HEK293 (cell line): ENCODE results near the gene CRB2.

Source experiments
- CTCF ChIA-PET: fragments of 350-600 bp; formaldehyde crosslinking; extraction: SDS; loops from one replicate; lab custom pipeline; 2021; ENCODE audit warnings: antibody characterized with exemption; lab: Yijun Ruan, JAX
- POLR2A ChIA-PET: fragments of 300-600 bp; formaldehyde crosslinking; extraction: SDS; loops from one replicate; lab custom pipeline; 2020; ENCODE audit warnings: antibody characterized with exemption, inconsistent platforms; lab: Yijun Ruan, JAX
- H3K27ac ChIP-seq: fragments of 200-500 bp; sonication (Bioruptor generic); 2 replicates; pipeline ENCODE4 v1.5.1; 2014; ENCODE audit warnings: low read depth, low read length, control low read depth, inconsistent platforms; ENCODE audit errors: extremely low read depth
- H3K36me3 ChIP-seq, 2 experiments: fragments of 200-500 bp in 1 of 2; sonication (Bioruptor generic) in 1 of 2; 1 replicate in 1 of 2; 2 replicates in 1 of 2; pipeline ENCODE4 v1.5.1; 2014 to 2017; ENCODE audit warnings: inconsistent platforms in 2 of 2, low read length in 2 of 2; ENCODE audit not compliant: control insufficient read depth in 2 of 2, insufficient read depth in 1 of 2
- H3K4me1 ChIP-seq: fragments of 200-500 bp; sonication (Bioruptor generic); 2 replicates; pipeline ENCODE4 v1.5.1; 2014; ENCODE audit warnings: mild to moderate bottlenecking, low read length, inconsistent platforms; ENCODE audit not compliant: control insufficient read depth, insufficient read depth
- H3K4me3 ChIP-seq: 2 replicates; pipeline ENCODE4 v1.5.1; 2011; ENCODE audit warnings: low read depth, mild to moderate bottlenecking, control low read depth, low read length, moderate library complexity
- H3K9me3 ChIP-seq: fragments of 200-500 bp; sonication (Bioruptor generic); 2 replicates; pipeline ENCODE4 v1.5.1; 2014; ENCODE audit warnings: low read depth, low read length, inconsistent platforms; ENCODE audit not compliant: control insufficient read depth, insufficient read depth
- EGR2 ChIP-seq: fragments of 450-650 bp; formaldehyde crosslinking; IDR thresholded peaks from 2 replicates; pipeline ENCODE4 v1.5.1; 2016; ENCODE audit warnings: low read depth, missing biosample characterization, missing genetic modification characterization
- GLI2 ChIP-seq: fragments of 450-650 bp; formaldehyde crosslinking; IDR thresholded peaks from 2 replicates; pipeline ENCODE4; 2017; ENCODE audit warnings: missing biosample characterization, missing genetic modification characterization, low read depth, borderline replicate concordance
- GLIS2 ChIP-seq: fragments of 450-650 bp; formaldehyde crosslinking; IDR thresholded peaks from 2 replicates; pipeline ENCODE4 v1.5.1; 2016; ENCODE audit warnings: missing biosample characterization, missing genetic modification characterization
- SCRT1 ChIP-seq: fragments of 450-650 bp; formaldehyde crosslinking; IDR thresholded peaks from 2 replicates; pipeline ENCODE4 v1.5.1; 2016; ENCODE audit warnings: missing biosample characterization, missing genetic modification characterization, borderline replicate concordance
- YY2 ChIP-seq: fragments of 450-650 bp; formaldehyde crosslinking; IDR thresholded peaks from 2 replicates; pipeline ENCODE4 v1.5.1; 2016; ENCODE audit warnings: missing biosample characterization, missing genetic modification characterization
- ZBTB7A ChIP-seq: fragments of 450-650 bp; formaldehyde crosslinking; IDR thresholded peaks from 2 replicates; pipeline ENCODE4 v1.5.1; 2016; ENCODE audit warnings: low read depth, missing biosample characterization, missing genetic modification characterization
- ZBTB8A ChIP-seq: fragments of 450-650 bp; formaldehyde crosslinking; IDR thresholded peaks from 2 replicates; pipeline ENCODE4 v1.5.1; 2016; ENCODE audit warnings: missing biosample characterization, missing genetic modification characterization
- ZNF121 ChIP-seq: fragments of 450-650 bp; formaldehyde crosslinking; IDR thresholded peaks from 2 replicates; pipeline ENCODE4 v1.5.1; 2016; ENCODE audit warnings: missing biosample characterization, missing genetic modification characterization
- ZNF202 ChIP-seq: fragments of 450-650 bp; formaldehyde crosslinking; IDR thresholded peaks from 2 replicates; pipeline ENCODE4 v1.5.1; 2016; ENCODE audit warnings: missing biosample characterization, missing genetic modification characterization, borderline replicate concordance
- ZNF302 ChIP-seq: fragments of 450-650 bp; formaldehyde crosslinking; IDR thresholded peaks from 2 replicates; pipeline ENCODE4 v1.5.1; 2016; ENCODE audit warnings: missing biosample characterization, missing genetic modification characterization, low read depth
- ZNF366 ChIP-seq: fragments of 450-650 bp; formaldehyde crosslinking; conservative IDR thresholded peaks from 2 replicates; pipeline ENCODE4 v1.5.1; 2016; ENCODE audit warnings: missing biosample characterization, missing genetic modification characterization
- ZNF394 ChIP-seq: fragments of 450-650 bp; formaldehyde crosslinking; IDR thresholded peaks from 2 replicates; pipeline ENCODE4 v1.5.1; 2016; ENCODE audit warnings: missing biosample characterization, missing genetic modification characterization, mild to moderate bottlenecking, moderate library complexity, borderline replicate concordance
- ZNF48 ChIP-seq: fragments of 450-650 bp; formaldehyde crosslinking; IDR thresholded peaks from 2 replicates; pipeline ENCODE4 v1.5.1; 2016; ENCODE audit warnings: missing biosample characterization, missing genetic modification characterization
- ZNF544 ChIP-seq: fragments of 450-650 bp; formaldehyde crosslinking; IDR thresholded peaks from 2 replicates; pipeline ENCODE4 v1.5.0; 2017; ENCODE audit warnings: missing biosample characterization, missing genetic modification characterization
- ZNF548 ChIP-seq: fragments of 450-650 bp; formaldehyde crosslinking; IDR thresholded peaks from 2 replicates; pipeline ENCODE4 v1.5.1; 2016; ENCODE audit warnings: missing biosample characterization, missing genetic modification characterization
- ZNF555 ChIP-seq: fragments of 450-650 bp; formaldehyde crosslinking; conservative IDR thresholded peaks from 2 replicates; pipeline ENCODE4 v1.5.1; 2017; ENCODE audit warnings: missing biosample characterization, mild to moderate bottlenecking, missing genetic modification characterization, inconsistent platforms
- ZNF585B ChIP-seq: fragments of 450-650 bp; formaldehyde crosslinking; IDR thresholded peaks from 2 replicates; pipeline ENCODE4 v1.5.1; 2016; ENCODE audit warnings: missing biosample characterization, missing genetic modification characterization
- ZNF600 ChIP-seq: fragments of 450-650 bp; formaldehyde crosslinking; IDR thresholded peaks from 2 replicates; pipeline ENCODE4 v1.5.1; 2016; ENCODE audit warnings: missing biosample characterization, missing genetic modification characterization
- ZNF626 ChIP-seq: fragments of 450-650 bp; sonication (Bioruptor Pico); formaldehyde crosslinking; IDR thresholded peaks from 2 replicates; pipeline ENCODE4 v1.5.1; 2018; ENCODE audit warnings: missing biosample characterization, missing genetic modification characterization, inconsistent platforms
- ZNF768 ChIP-seq: fragments of 450-650 bp; formaldehyde crosslinking; IDR thresholded peaks from 2 replicates; pipeline ENCODE4 v1.5.1; 2018; ENCODE audit warnings: missing biosample characterization, mild to moderate bottlenecking, missing genetic modification characterization
- ZNF776 ChIP-seq: fragments of 450-650 bp; formaldehyde crosslinking; IDR thresholded peaks from 2 replicates; pipeline ENCODE4 v1.5.0; 2017; ENCODE audit warnings: missing biosample characterization, missing genetic modification characterization, borderline replicate concordance
- TF ChIP-seq, protein P1 (sequence below): fragments of 450-650 bp; formaldehyde crosslinking; IDR thresholded peaks from 2 replicates; pipeline ENCODE4 v1.5.0; 2017; ENCODE audit warnings: missing biosample characterization, missing genetic modification characterization, borderline replicate concordance
- TF ChIP-seq, protein P2 (sequence below): fragments of 450-650 bp; IDR thresholded peaks from 2 replicates; pipeline ENCODE4 v1.5.1; 2018; ENCODE audit warnings: missing biosample characterization, mild to moderate bottlenecking, missing genetic modification characterization

Gene CRB2

DNA sequence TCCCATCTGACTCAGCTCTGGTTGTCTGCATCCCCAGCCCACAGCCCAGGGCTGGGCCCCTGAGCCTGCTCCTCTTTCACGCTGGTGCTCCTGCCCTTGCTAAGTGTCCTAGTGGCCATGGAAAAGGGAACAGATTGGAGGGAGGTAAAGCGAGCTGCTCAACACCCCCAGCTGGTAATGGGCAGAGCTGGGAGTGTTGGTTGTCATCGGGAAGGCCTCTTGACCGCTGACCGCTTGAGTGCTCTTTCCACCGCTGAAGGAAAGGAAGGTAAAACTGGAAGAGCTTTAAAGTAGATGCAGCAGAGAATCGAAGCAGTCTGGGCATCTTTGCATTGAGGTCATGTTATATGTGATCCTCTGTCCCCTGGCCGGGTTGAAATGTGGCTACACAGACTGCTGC, 60.2 kb downstream of the CRB2 start:
- TF ChIP-seq ZNF394 (tag by site-specific recombination) (no peak), ZNF202 (tag by site-specific recombination) (no peak)
- POLR2A ChIA-PET = no interaction called here
- CTCF ChIA-PET = no interaction called here
- Histone ChIP-seq H3K4me1 (no peaks in the 10 kb centered on the region), H3K4me3 (no peak overlapping the region), H3K27ac (no peak overlapping the region), H3K9me3 (no peaks in the 10 kb centered on the region), H3K36me3 (peaks cover 0 to 7% of the 10 kb centered on the region in 2 experiments; a peak in 1 of 3 replicates)

DNA sequence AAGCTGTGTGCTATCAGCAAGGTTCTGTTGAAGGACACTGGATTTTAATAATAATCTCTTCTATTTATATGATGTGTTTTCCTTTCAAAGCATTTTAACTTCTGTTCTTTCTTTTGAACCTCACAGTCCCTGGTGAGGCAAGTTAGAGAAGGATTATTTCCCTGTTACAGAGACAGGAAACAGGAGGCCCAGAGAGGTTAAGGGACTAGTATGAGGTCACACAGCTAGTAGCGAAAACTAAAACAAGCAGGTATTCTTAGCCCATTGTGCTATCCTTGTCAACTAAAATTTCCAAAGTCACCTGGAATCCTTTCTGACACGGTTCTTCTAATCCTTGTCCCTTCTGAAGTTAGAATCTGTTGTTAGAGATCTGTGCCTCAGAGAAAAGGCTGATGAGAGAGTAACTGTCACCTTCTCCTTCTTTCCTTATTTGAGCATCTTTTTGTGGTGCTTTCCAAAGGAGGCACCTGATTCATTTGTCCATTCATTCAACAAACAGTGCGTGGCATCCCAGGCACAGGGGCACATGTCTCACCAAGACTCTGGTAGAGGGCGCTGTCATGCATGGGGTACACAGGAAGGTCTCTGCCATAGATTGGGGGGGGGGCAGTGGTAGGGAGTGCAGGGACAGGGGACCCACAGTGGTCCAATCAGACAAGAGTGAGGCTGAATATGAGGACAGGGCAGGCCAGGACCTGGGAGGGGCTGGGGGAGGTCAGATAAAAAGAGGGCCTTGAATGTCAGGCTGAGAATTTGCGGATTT, 61.5 kb downstream of the CRB2 start:
- Histone ChIP-seq H3K27ac (no peak overlapping the region), H3K4me3 (no peak overlapping the region), H3K36me3 (peaks cover 0 to 7% of the 10 kb centered on the region in 2 experiments; a peak in 1 of 3 replicates), H3K4me1 (no peaks in the 10 kb centered on the region), H3K9me3 (no peaks in the 10 kb centered on the region)
- ChIA-PET POLR2A (no interaction called here), CTCF (no interaction called here)
- no peak for TF ChIP-seq ZNF48 (tag by site-specific recombination)
- TF ChIP-seq ZNF768 (tag by site-specific recombination) = 0 out of 2 replicates have a peak, but pooled peaks have one; percentile 39

DNA sequence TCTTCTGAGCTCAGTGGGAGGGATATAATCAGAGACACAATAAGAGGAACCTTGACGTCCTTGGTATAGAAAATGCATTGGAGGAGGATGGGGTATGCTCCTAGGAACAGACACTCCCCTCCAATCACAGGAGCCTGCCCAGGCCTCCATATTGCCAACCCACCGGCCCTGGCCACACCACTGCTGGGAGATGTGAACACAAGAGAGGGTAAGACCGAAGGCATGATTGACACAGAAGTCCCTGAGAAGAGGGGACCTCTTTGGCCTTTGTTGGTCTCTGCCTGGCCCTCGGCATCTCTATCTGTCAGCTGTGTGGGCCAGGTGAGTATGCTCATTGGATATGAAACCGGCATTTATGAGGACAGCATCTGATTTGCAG, 62.0 kb downstream of the CRB2 start:
- POLR2A ChIA-PET = no interaction called here
- Histone ChIP-seq H3K4me1 (no peaks in the 10 kb centered on the region), H3K4me3 (no peak overlapping the region), H3K9me3 (no peaks in the 10 kb centered on the region)
- TF ChIP-seq, protein P1, sequence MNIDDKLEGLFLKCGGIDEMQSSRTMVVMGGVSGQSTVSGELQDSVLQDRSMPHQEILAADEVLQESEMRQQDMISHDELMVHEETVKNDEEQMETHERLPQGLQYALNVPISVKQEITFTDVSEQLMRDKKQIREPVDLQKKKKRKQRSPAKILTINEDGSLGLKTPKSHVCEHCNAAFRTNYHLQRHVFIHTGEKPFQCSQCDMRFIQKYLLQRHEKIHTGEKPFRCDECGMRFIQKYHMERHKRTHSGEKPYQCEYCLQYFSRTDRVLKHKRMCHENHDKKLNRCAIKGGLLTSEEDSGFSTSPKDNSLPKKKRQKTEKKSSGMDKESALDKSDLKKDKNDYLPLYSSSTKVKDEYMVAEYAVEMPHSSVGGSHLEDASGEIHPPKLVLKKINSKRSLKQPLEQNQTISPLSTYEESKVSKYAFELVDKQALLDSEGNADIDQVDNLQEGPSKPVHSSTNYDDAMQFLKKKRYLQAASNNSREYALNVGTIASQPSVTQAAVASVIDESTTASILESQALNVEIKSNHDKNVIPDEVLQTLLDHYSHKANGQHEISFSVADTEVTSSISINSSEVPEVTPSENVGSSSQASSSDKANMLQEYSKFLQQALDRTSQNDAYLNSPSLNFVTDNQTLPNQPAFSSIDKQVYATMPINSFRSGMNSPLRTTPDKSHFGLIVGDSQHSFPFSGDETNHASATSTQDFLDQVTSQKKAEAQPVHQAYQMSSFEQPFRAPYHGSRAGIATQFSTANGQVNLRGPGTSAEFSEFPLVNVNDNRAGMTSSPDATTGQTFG (tag by site-specific recombination) = no peak
- TF ChIP-seq ZBTB8A = no peak
- no peak for TF ChIP-seq ZNF548 (tag by site-specific recombination)
- TF ChIP-seq GLI2 (tag by site-specific recombination) = no peak
- TF ChIP-seq ZNF585B = no peak
- no peak for TF ChIP-seq GLIS2 (tag by site-specific recombination)
- TF ChIP-seq ZNF600 (tag by site-specific recombination) = no peak
- no peak for TF ChIP-seq SCRT1
- TF ChIP-seq ZNF776 = no peak
- TF ChIP-seq ZBTB7A (tag by site-specific recombination) = no peak
- TF ChIP-seq, protein P2, sequence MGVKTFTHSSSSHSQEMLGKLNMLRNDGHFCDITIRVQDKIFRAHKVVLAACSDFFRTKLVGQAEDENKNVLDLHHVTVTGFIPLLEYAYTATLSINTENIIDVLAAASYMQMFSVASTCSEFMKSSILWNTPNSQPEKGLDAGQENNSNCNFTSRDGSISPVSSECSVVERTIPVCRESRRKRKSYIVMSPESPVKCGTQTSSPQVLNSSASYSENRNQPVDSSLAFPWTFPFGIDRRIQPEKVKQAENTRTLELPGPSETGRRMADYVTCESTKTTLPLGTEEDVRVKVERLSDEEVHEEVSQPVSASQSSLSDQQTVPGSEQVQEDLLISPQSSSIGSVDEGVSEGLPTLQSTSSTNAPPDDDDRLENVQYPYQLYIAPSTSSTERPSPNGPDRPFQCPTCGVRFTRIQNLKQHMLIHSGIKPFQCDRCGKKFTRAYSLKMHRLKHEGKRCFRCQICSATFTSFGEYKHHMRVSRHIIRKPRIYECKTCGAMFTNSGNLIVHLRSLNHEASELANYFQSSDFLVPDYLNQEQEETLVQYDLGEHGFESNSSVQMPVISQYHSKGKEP (tag by site-specific recombination) = no peak
- TF ChIP-seq ZNF121 (tag by site-specific recombination) = no peak
- TF ChIP-seq YY2 = no peak
- no peak for TF ChIP-seq ZNF544 (tag by site-specific recombination)
- TF ChIP-seq ZNF302 (tag by site-specific recombination) = no peak
- no peak for TF ChIP-seq ZNF555 (tag by site-specific recombination)
- no peak for TF ChIP-seq EGR2 (tag by site-specific recombination)
- no peak for TF ChIP-seq ZNF626
- no peak for TF ChIP-seq ZNF366 (tag by site-specific recombination)
- TF ChIP-seq, all 188 proteins: peak for 0
- peaks cover 0 to 7% of the 10 kb centered on the region in 2 experiments; a peak in 1 of 3 replicates for H3K36me3 ChIP-seq
- no peak overlapping the region for H3K27ac ChIP-seq
- CTCF ChIA-PET = no interaction called here
